Activated T-helper 1 cell treated with Interleukin-2 at 50 U/mL for 16 hours (primary cell): ENCODE results near the gene PCDHB6.
"Not testable (repeated sequence)": the region's sequence is repeated elsewhere in the genome, so short reads cannot be mapped to it uniquely, and the experiment has no call there.

Experiments
- DNase-seq: peaks from one replicate; pipeline ENCODE4 v3.0.0-alpha.2; 2020; ENCODE audit warnings: low read depth

PCDHB6 gene

DNA sequence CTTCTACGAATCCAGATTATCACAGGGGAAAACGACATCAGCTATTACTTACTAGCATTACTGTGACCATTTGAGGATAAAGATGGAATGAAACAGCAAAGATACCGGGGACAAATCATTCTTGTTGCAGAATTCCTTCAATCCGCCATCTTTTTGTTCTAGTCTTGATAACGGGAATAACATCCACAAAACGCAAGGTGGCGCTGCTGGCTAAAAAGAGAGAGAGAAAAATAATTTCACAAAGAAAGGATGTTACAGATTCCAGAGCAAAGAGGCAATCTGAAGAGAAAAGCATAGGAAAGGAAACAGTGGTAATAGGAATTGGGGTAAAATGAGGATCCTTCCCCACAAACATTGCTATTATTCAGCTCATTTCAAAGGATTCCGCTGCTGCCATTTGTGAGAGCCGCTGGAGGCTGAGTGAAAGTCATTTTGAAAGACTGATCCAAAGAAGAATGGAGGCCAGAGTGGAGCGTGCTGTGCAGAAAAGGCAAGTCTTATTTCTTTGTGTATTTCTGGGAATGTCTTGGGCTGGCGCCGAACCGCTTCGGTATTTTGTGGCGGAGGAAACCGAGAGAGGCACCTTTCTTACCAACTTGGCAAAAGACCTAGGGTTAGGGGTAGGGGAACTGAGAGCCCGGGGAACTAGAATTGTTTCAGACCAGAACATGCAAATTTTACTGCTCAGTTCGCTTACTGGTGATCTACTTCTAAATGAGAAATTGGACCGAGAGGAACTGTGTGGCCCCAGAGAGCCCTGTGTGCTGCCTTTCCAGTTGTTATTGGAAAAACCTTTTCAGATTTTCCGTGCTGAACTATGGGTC is 22.7 kb downstream of the PCDHB6 start, which contains the start of gene PCDHB7:
Gene PCDHB7, plus strand, starts transcription at position 264 of the 824 bp plus-strand sequence. Its CDS starts 192 bp downstream, at position 456.
- DNase-seq = no peak

- not testable (repeated sequence) for DNase-seq
These were observed 24.6 kb downstream of the PCDHB6 start for GRCh38 chr5:141174291-141175104.

DNA sequence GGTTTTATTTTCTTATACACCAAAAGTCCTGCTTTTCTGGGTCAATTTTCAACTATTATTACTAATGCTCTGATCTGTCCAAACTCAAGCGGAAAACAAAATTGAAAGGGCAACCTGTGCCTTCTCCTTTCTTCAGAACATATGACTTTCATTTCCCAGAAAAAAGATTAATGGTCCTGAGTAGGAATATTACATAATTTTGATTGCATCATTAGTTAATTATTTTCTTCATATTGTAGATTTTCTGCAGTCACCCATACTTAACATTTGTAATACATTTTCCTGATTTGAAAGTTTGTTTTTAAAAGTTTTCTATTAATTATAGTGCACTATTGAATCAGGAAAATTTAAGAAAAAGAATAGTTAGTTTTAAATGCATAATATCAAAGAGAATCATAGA is 26.1 kb downstream of the PCDHB6 start:
- no peak for DNase-seq

DNA sequence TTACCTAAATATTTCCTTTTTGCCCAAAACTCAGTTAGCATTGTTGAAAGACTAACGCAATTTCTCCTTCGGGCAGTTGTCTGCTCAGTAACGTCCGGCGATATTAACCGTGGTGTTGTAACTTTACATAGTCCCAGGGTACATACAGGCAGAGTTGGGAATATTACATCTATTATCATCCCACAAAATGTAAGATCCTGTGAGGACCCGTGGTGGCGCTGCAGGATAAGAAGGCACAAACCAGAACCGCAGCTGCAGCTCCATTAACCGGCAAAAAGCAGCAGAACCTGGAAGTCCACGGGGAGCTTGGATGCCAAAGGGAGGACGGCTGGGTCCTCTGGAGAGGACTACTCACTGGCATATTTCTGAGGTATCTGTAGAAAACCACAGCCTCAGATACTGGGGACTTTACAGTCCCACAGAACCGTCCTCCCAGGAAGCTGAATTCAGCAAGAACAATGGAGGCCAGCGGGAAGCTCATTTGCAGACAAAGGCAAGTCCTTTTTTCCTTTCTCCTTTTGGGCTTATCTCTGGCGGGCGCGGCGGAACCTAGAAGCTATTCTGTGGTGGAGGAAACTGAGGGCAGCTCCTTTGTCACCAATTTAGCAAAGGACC is 27.8 kb downstream of the PCDHB6 start, which contains the start of gene PCDHB8:
Gene PCDHB8, plus strand, starts transcription at position 214 of the 615 bp plus-strand sequence. Its CDS starts 245 bp downstream, at position 459.
- DNase-seq = not testable (repeated sequence)

DNA sequence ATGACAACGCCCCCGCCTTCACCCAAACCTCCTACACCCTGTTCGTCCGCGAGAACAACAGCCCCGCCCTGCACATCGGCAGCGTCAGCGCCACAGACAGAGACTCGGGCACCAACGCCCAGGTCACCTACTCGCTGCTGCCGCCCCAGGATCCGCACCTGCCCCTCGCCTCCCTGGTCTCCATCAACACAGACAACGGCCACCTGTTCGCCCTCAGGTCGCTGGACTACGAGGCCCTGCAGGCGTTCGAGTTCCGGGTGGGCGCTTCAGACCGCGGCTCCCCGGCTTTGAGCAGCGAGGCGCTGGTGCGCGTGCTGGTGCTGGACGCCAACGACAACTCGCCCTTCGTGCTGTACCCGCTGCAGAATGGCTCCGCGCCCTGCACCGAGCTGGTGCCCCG is 29.5 kb downstream of the PCDHB6 start:
- not testable (repeated sequence) for DNase-seq

DNA sequence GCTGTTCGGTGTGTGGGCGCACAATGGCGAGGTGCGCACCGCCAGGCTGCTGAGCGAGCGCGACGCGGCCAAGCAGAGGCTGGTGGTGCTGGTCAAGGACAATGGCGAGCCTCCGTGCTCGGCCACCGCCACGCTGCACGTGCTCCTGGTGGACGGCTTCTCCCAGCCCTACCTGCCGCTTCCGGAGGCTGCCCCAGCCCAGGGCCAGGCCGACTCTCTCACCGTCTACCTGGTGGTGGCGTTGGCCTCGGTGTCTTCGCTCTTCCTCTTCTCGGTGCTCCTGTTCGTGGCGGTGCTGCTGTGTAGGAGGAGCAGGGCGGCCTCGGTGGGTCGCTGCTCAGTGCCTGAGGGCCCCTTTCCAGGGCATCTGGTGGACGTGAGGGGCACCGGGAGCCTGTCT is 30.0 kb downstream of the PCDHB6 start:
- not testable (repeated sequence) for DNase-seq

DNA sequence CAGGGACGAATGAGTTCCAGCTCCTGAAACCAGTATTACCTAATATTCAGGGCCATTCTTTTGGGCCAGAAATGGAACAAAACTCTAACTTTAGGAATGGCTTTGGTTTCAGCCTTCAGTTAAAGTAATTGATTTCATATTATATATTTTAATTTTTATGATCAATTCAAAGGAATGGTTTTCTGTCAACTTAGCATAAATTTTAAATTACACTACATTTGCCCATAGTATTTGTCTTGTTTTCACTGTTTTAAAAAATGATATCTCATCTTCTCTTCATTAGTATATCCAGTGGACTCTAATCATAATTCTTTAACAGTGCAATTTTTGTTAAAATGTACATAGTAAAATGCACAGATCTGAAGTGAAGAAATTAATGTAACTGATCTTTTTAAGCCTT is 30.5 kb downstream of the PCDHB6 start:
- DNase-seq = no peak

DNA sequence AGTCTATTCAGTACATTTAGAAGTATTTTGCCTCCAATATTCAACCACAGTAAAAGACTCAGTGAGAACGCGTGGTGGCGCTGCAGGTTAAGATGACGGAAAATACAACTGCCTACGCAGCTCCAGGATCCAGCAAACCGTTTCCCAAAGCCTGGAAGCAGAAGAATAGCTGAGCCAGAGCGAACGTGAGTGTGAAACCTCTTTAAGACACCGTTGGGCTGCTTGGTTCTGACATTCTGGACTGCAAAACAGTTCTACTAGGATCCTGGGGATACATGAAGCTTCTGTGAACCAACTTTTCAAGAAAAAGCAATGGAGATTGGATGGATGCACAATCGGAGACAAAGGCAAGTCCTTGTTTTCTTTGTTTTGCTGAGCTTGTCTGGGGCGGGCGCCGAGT is 32.4 kb downstream of the PCDHB6 start, which contains the start of gene PCDHB16:
Gene PCDHB16, plus strand, starts transcription at position 140 of the 400 bp plus-strand sequence. Its CDS starts 173 bp downstream, at position 313.
- DNase-seq = no peak

GRCh38 chr5:141184117-141184855 is 34.4 kb downstream of the PCDHB6 start:
- DNase-seq = not testable (repeated sequence)

GRCh38 chr5:141186897-141187512 is 37.1 kb downstream of the PCDHB6 start, which contains the start of gene PCDHB9:
Gene PCDHB9, plus strand, starts transcription at chr5:141187161. Its CDS starts 158 bp downstream, at chr5:141187319.
- no peak for DNase-seq

DNA sequence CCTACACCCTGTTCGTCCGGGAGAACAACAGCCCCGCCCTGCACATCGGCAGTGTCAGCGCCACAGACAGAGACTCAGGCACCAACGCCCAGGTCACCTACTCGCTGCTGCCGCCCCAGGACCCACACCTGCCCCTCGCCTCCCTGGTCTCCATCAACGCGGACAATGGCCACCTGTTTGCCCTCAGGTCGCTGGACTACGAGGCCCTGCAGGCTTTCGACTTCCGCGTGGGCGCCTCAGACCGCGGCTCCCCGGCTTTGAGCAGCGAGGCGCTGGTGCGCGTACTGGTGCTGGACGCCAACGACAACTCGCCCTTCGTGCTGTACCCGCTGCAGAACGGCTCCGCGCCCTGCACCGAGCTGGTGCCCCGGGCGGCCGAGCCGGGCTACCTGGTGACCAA is 38.8 kb downstream of the PCDHB6 start:
- DNase-seq = not testable (repeated sequence)

DNA sequence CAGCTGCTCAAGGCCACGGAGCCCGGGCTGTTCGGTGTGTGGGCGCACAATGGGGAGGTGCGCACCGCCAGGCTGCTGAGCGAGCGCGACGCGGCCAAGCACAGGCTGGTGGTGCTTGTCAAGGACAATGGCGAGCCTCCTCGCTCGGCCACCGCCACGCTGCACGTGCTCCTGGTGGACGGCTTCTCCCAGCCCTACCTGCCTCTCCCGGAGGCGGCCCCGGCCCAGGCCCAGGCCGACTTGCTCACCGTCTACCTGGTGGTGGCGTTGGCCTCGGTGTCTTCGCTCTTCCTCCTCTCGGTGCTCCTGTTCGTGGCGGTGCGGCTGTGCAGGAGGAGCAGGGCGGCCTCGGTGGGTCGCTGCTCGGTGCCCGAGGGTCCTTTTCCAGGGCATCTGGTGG is 39.3 kb downstream of the PCDHB6 start:
- not testable (repeated sequence) for DNase-seq

- no peak for DNase-seq
These were observed 42.4 kb downstream of the PCDHB6 start, which contains the start of gene PCDHB10 for GRCh38 chr5:141192110-141192725. Gene PCDHB10, plus strand, starts transcription at chr5:141192353. Its CDS starts 200 bp downstream, at chr5:141192553.

GRCh38 chr5:141194332-141194731 is 44.5 kb downstream of the PCDHB6 start:
- not testable (repeated sequence) for DNase-seq

DNA sequence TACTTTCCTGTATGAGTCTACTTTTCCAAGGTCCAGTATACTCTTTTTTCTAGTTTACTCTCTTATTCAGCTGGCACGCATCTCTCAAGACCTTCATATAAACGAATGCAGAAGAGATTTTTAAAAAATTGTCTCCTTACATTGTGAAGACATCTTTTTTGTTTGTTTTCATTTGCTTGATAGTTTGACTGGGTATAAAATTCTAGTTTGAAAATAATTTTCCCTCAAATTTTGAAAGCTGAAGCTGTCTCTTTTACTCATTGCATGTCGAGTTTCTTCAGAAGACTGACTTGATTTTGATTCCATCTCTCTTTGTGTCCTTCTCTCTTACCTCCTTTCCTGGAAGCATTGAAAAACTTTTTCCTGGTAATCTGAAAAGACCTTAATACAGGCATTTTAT is 46.5 kb downstream of the PCDHB6 start:
- DNase-seq = no peak

GRCh38 chr5:141199359-141200235 is 49.7 kb downstream of the PCDHB6 start, which contains the start of gene PCDHB11:
Gene PCDHB11, plus strand, starts transcription at chr5:141199627. Its CDS starts 148 bp downstream, at chr5:141199775.
- no peak for DNase-seq

DNA sequence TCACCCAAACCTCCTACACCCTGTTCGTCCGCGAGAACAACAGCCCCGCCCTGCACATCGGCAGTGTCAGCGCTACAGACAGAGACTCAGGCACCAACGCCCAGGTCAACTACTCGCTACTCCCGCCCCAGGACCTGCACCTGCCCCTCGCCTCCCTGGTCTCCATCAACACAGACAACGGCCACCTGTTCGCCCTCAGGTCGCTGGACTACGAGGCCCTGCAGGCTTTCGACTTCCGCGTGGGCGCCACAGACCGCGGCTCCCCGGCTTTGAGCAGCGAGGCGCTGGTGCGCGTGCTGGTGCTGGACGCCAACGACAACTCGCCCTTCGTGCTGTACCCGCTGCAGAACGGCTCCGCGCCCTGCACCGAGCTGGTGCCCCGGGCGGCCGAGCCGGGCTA is 51.3 kb downstream of the PCDHB6 start:
- DNase-seq = not testable (repeated sequence)

GRCh38 chr5:141201646-141202045 is 51.8 kb downstream of the PCDHB6 start:
- not testable (repeated sequence) for DNase-seq
